HG03280 (cell line): ENCODE measurements around the gene SPSB3.

ENCODE experiments used
- ATAC-seq: cut with Tn5 transposase; IDR thresholded peaks from one replicate; pipeline ENCODE4 v1.9.1; 2021; ENCODE audit warnings: mild to moderate bottlenecking, moderate library complexity; ENCODE audit not compliant: unreplicated experiment

Gene SPSB3

GRCh38 chr16:1790261-1790610 is 7.9 kb upstream of the SPSB3 start:
- no peak for ATAC-seq

- no peak for ATAC-seq
Observed at GRCh38 chr16:1789643-1790045, 7.3 kb upstream of the SPSB3 start.

GRCh38 chr16:1788708-1789100 is 6.3 kb upstream of the SPSB3 start:
- ATAC-seq, result no peak

GRCh38 chr16:1788095-1788707 is 5.8 kb upstream of the SPSB3 start:
- ATAC-seq, result no peak

- no peak for ATAC-seq
Observed at GRCh38 chr16:1787322-1788094, 5.1 kb upstream of the SPSB3 start.

GRCh38 chr16:1787056-1787321 is 4.6 kb upstream of the SPSB3 start:
- ATAC-seq, result no peak

- no peak for ATAC-seq
Observed at GRCh38 chr16:1786242-1787055, 4.1 kb upstream of the SPSB3 start.

GRCh38 chr16:1785846-1786170 is 3.4 kb upstream of the SPSB3 start:
- ATAC-seq, result no peak

GRCh38 chr16:1784977-1785845 is 2.8 kb upstream of the SPSB3 start:
- ATAC-seq, result no peak

- peak; percentile 3 for ATAC-seq
Observed at GRCh38 chr16:1781758-1782407, 488 bp downstream of the SPSB3 start.

GRCh38 chr16:1781254-1781653 is 1.1 kb downstream of the SPSB3 start:
- no peak for ATAC-seq

- ATAC-seq, result no peak
Observed at GRCh38 chr16:1780677-1781072, 1.7 kb downstream of the SPSB3 start.

GRCh38 chr16:1779741-1780676 is 2.4 kb downstream of the SPSB3 start:
- ATAC-seq, result no peak

GRCh38 chr16:1779234-1779701 is 3.1 kb downstream of the SPSB3 start:
- no peak for ATAC-seq

GRCh38 chr16:1778200-1779179 is 3.9 kb downstream of the SPSB3 start:
- no peak for ATAC-seq

GRCh38 chr16:1777375-1778199 is 4.8 kb downstream of the SPSB3 start:
- ATAC-seq, result no peak

- ATAC-seq, result no peak
Observed at GRCh38 chr16:1776991-1777374, 5.4 kb downstream of the SPSB3 start.

- ATAC-seq, result no peak
Observed at GRCh38 chr16:1776672-1776955, 5.8 kb downstream of the SPSB3 start.
